Psoas muscle (tissue), 8 donors: Measurements from ENCODE around the gene PRDM7. TPM values are rescaled to one million over a fixed set of nuclear protein-coding genes. Genes with fewer than 3 reads are reported as not detected.
A peak's percentile ranks its signal among the peaks of the same experiment; 100 is the strongest.
"Not testable (repeated sequence)": the region's sequence is repeated elsewhere in the genome, so short reads cannot be mapped to it uniquely, and the experiment has no call there.

Experiments
- ATAC-seq, 4 donors: fragments of 200-7000 bp; cut with Tn5 transposase; one replicate each; pipeline ENCODE4 v1.9.1; 2020; ENCODE audit warnings: moderate library complexity in 3 of 4, mild to moderate bottlenecking in 2 of 4
- DNase-seq, 2 donors: peaks; one replicate each; pipeline ENCODE4 v3.0.0-alpha.2; 2020
- H3K27ac ChIP-seq: fragments of 200-600 bp; one replicate; pipeline ENCODE4 v1.8.0; 2022
- H3K27me3 ChIP-seq, 3 donors: fragments of 200-600 bp in 1 of 3; one replicate each; pipeline versions ENCODE4 v1.6.1 to v1.8.0; 2013 to 2022; ENCODE audit warnings: low read length in 2 of 3, mild to moderate bottlenecking in 2 of 3, moderate library complexity in 1 of 3; ENCODE audit not compliant: insufficient read depth in 3 of 3
- H3K36me3 ChIP-seq, 2 donors: fragments of 200-600 bp in 1 of 2; one replicate each; pipeline versions ENCODE4 v1.6.1 to v1.8.0; 2013 to 2022; ENCODE audit warnings: low read depth in 1 of 2, mild to moderate bottlenecking in 1 of 2, moderate library complexity in 1 of 2; ENCODE audit not compliant: insufficient read depth in 1 of 2
- H3K4me1 ChIP-seq: fragments of 200-600 bp; one replicate; pipeline ENCODE4 v1.8.0; 2022
- H3K4me3 ChIP-seq: fragments of 200-600 bp; one replicate; pipeline ENCODE4 v1.8.0; 2022; ENCODE audit warnings: mild to moderate bottlenecking
- H3K9me3 ChIP-seq: fragments of 200-600 bp; one replicate; pipeline ENCODE4 v1.8.0; 2022
- CTCF ChIP-seq: fragments of 200-600 bp; IDR thresholded peaks from one replicate; pipeline ENCODE4 v1.8.0; 2022; ENCODE audit warnings: antibody characterized with exemption
- WGBS, 3 donors: extraction: QIAGEN DNeasy Blood & Tissue Kit; methylation state at CpG; one replicate each; pipeline versions ENCODE4 v1.1.6 to v1.1.7; 2013; 5-methylcytosine and 5-hydroxymethylcytosine counted together
- intact Hi-C, 2 donors: fragments of 100-400 bp; cut with DNase I; formaldehyde crosslinking; loops; one replicate each; pipeline versions ENCODE4 v1.11.0 to v1.14.2; 2022
- polyA plus RNA-seq, 3 donors: library from polyadenylated mRNA; stranded (reverse); fragments of 200-250 nt; gene quantifications; one replicate each; pipeline ENCODE4 v1.2.3, GENCODE V29; 2013
- total RNA-seq, 4 donors: library from RNA; stranded (reverse); fragmentation: NEBNext Ultra II Directional in 2 of 4; extraction: Animal tissue kit (Norgen Biotek cat#: 25700) in 2 of 4; gene quantifications; one replicate each; pipeline versions ENCODE4 v1.2.1 to v1.2.4, GENCODE V29; 2021 to 2023
- donor health status: healthy with polysubstance abuse.
- donor health status: DM: no; HTN: no; CAD: no; lungs with moderate emphysema.
- donor health status: Bipolar disorder and iron deficiency.
- donor health status: healthy.
- donor health status: DM: yes; HTN: yes; CAD: no.
- donor health status: DM: no; HTN: no; CAD: no.
- donor health status: DM: no; HTN: no; CAD: no.
- donor health status: DM: yes; HTN: yes; CAD: no.

Gene PRDM7
- total and polyA plus RNA-seq, 7 donors = not detected

DNA sequence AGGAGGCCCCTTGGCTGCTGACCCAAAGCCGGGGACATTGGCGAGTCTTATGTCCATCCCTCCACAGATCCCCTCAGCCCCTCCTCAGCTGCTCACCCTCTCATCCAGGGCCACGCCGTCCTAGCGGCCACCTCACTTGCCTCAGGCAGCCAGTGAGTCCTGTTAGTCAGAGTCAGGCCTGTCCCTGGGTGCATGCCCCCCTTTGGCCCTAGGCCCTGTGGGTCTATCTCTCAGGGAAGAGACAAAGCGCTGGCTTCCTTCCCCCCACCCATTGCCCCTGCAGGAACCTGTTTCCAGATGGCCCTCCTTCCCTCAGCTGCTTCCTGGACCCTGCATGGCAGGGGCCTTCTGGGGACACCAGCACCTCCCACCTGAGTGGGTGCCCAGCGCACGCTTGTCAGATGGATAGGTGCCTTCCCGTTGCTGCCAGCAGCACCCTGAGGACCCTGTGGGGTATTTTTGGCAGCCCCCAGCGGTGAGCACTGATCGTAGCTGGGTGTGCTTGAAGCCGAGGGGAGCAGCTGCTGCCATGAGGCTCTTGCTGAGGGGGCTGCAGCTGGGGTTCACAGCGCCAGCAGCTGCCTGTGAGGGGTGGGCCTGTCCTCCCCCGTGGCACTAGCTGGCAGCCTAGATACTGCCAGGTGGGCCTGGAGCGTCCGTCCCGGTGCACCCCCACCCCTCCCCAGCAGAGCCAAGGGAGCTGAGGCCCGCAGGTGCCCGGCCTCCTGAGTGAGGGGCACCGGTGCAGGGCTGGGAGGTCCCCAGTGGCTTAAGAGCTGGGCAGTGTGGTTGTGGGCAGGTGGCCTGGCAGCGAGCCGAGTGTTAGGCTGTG, 66.2 kb downstream of the PRDM7 start:
- H3K4me1 ChIP-seq = peaks cover 21% of the 10 kb centered on the region
- DNase-seq (no peak), ATAC-seq (peak in 3 of 4 donors; percentile 17 to 25 (median 24))
- H3K27me3 ChIP-seq = no peaks in the 10 kb centered on the region
- H3K27ac ChIP-seq = peak overlapping the region; percentile 80
- intact Hi-C loops = no loop called here
- no peak for TF ChIP-seq CTCF
- H3K4me3 ChIP-seq = peak overlapping the region; percentile 34
- H3K36me3 ChIP-seq = peaks cover 0 to 4% of the 10 kb centered on the region in 2 donors
- H3K9me3 ChIP-seq = no peaks in the 10 kb centered on the region
- 52 to 69% (median 58%) methylated on average over 22 of the region's 22 CpGs for WGBS, 3 donors

- Histone ChIP-seq H3K36me3 (peaks cover 0 to 12% of the 10 kb centered on the region in 2 donors), H3K4me3 (no peak overlapping the region), H3K4me1 (peaks cover 23% of the 10 kb centered on the region), H3K27me3 (no peaks in the 10 kb centered on the region), H3K9me3 (no peaks in the 10 kb centered on the region), H3K27ac (peak overlapping the region; percentile 4)
- intact Hi-C loops = no loop called here
- WGBS, 3 donors = 86 to 88% (median 87%) methylated on average over 22 of the region's 22 CpGs
- peak in 1 of 2 donors; percentile 33 for DNase-seq
- no peak for TF ChIP-seq CTCF
- ATAC-seq = no peak
Observed at GRCh38 chr16:90009172-90009899, 67.8 kb downstream of the PRDM7 start.

DNA sequence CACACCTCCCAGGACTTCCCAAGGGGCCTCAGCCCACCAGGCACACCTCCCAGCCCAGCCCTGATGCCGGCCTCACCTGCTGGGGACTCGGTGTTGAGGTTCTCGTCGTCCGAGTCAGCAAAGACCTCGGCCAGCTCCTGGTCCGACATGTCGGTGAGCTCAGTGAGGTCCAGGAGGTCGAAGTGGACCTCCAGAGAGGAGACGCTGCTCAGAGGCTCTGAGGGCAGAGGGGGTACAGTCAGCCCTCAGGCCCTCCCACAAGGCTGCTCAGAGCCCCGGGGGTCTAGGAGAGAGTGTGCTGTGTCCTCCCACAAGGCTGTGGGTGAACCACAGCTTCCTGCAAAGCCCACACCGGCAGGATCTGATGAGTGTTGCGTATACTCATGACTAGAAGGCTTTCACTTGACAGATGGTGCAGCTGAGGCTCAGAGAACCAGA, 68.4 kb downstream of the PRDM7 start:
- 77 to 79% (median 79%) methylated on average over 13 of the region's 13 CpGs for WGBS, 3 donors
- intact Hi-C loops = no loop called here
- no peak overlapping the region for H3K4me3 ChIP-seq
- no peaks in the 10 kb centered on the region for H3K9me3 ChIP-seq
- H3K36me3 ChIP-seq = peaks cover 0 to 12% of the 10 kb centered on the region in 2 donors
- H3K4me1 ChIP-seq = peaks cover 23% of the 10 kb centered on the region
- H3K27me3 ChIP-seq = no peaks in the 10 kb centered on the region
- ATAC-seq = no peak
- no peak for TF ChIP-seq CTCF
- peak in 1 of 2 donors; percentile 49 for DNase-seq
- H3K27ac ChIP-seq = no peak overlapping the region

- H3K27me3 ChIP-seq, intact Hi-C loops, H3K27ac ChIP-seq, H3K4me3 ChIP-seq, ATAC-seq, H3K9me3 ChIP-seq: not testable (repeated sequence)
- Histone ChIP-seq H3K4me1 (peaks cover 23% of the 10 kb centered on the region), H3K36me3 (peaks cover 0 to 12% of the 10 kb centered on the region in 2 donors)
- 78 to 82% (median 82%) methylated on average over 11 to 13 of the region's 13 CpGs for WGBS, 3 donors
- DNase-seq = peak in 1 of 2 donors; percentile 35
Observed at GRCh38 chr16:90007635-90008234, 69.4 kb downstream of the PRDM7 start.

DNA sequence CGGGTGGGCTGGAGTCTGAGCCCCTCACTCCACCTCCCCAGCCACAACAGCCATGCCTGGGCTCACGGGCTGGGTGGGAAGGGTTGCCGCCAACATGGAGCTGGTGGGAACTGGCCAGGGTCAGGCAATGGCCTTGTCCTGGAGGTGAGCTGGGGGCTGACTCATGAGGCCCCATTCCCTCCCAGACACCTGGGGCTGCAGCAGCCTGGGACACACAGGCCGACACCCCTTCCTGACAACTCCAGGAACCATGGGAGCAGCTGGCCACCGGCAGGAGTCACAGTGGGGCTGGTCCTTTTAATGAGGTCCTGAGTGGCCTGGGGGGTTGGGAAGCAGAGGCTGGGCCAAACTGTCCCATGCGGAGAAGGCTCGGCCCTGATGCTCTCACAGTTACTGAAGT, 70.1 kb downstream of the PRDM7 start:
- Histone ChIP-seq H3K4me1 (peaks cover 17% of the 10 kb centered on the region), H3K36me3 (peaks cover 0 to 12% of the 10 kb centered on the region in 2 donors), H3K27ac (no peak overlapping the region), H3K4me3 (no peak overlapping the region), H3K27me3 (no peaks in the 10 kb centered on the region), H3K9me3 (no peaks in the 10 kb centered on the region)
- TF ChIP-seq CTCF = no peak
- ATAC-seq (no peak), DNase-seq (peak in 1 of 2 donors; percentile 26)
- intact Hi-C loops = no loop called here
- WGBS, 3 donors = 79 to 81% (median 80%) methylated on average over 7 of the region's 7 CpGs
